ENCODE results near the gene MRPL12. TPM values are rescaled to one million over a fixed set of nuclear protein-coding genes. Genes with fewer than 3 reads are reported as not detected.
A peak's percentile ranks its signal among the peaks of the same experiment; 100 is the strongest.

The MRPL12 gene
- total and polyA plus RNA-seq, 2 of the 13 experiments (the other 11 are each of a cell fraction or from before 2014, with no cell fraction given), result 39.1 to 94.1 TPM

GRCh38 chr17:81665205-81666091, 37.7 kb upstream of the MRPL12 start (continued):
- TF ChIP-seq ZNF496 (CRISPR knock-in tag; IDR thresholded peaks at IDR 0.05; ENCODE audit: insufficient replicate concordance) (no peak), KMT2A (CRISPR knock-in tag; IDR thresholded peaks at IDR 0.05) (no peak), SMYD3 (CRISPR knock-in tag; IDR thresholded peaks at IDR 0.05) (0 out of 2 replicates have a peak, but pooled peaks have one; percentile 30), U2AF2 (IDR thresholded peaks at IDR 0.05; ENCODE audit: low read depth, low read length) (no peak), SP5 (CRISPR knock-in tag; IDR thresholded peaks at IDR 0.05; ENCODE audit: borderline replicate concordance, low read depth) (no peak), FOSL1 (CRISPR knock-in tag; IDR thresholded peaks at IDR 0.05; ENCODE audit: borderline replicate concordance) (no peak), ELF4 (CRISPR knock-in tag; IDR thresholded peaks at IDR 0.05; ENCODE audit: borderline replicate concordance) (no peak), ARNT (IDR thresholded peaks at IDR 0.05) (no peak), CERS6 (CRISPR knock-in tag; IDR thresholded peaks at IDR 0.05) (no peak), SMAD9 (CRISPR knock-in tag; IDR thresholded peaks at IDR 0.05) (no peak; the same call in 1 of the 2 replicates), ZHX2 (IDR thresholded peaks at IDR 0.05; ENCODE audit: low read depth) (peak; percentile 70; the same call in 1 of the 2 replicates), ZHX2 (CRISPR knock-in tag; IDR thresholded peaks at IDR 0.05; ENCODE audit: borderline replicate concordance) (no peak), ZNF256 (CRISPR knock-in tag; conservative IDR thresholded peaks at IDR 0.05) (no peak), BRF2 (CRISPR knock-in tag; IDR thresholded peaks at IDR 0.05) (no peak), TAF15 (IDR thresholded peaks at IDR 0.05; ENCODE audit: low read depth, low read length, poor library complexity, severe bottlenecking) (no peak), FOSL2 (CRISPR knock-in tag; IDR thresholded peaks at IDR 0.05) (no peak), ZFX (CRISPR knock-in tag; IDR thresholded peaks at IDR 0.05; ENCODE audit: low read depth) (peak; percentile 36; the same call in 1 of the 2 replicates), HIC2 (CRISPR knock-in tag; IDR thresholded peaks at IDR 0.05; ENCODE audit: low read depth) (no peak), ZNF563 (CRISPR knock-in tag; IDR thresholded peaks at IDR 0.05) (0 out of 2 replicates have a peak, but pooled peaks have one; percentile 9), TCF7L2 (IDR thresholded peaks at IDR 0.05; ENCODE audit: low read depth, low read length) (no peak)

Measured in HepG2 (cell line).